A673 (cell line): ENCODE data around the gene CNNM2. TPM values are rescaled to one million over a fixed set of nuclear protein-coding genes. Genes with fewer than 3 reads are reported as not detected.

Experiments used
- BruUV-seq: library from RNA; stranded (reverse); fragments of 400-500 nt; replicated peaks from 2 replicates; lab custom pipeline; 2021; lab: Mats Ljungman, UMichigan
- CTCF ChIA-PET: fragments of 300-600 bp; sonication (Branson Sonifier 250); formaldehyde crosslinking; loops from one replicate; lab custom pipeline; 2022; ENCODE audit warnings: antibody characterized with exemption; lab: Charles Lee
- POLR2A ChIA-PET: fragments of 300-600 bp; sonication (Branson Sonifier 250); formaldehyde crosslinking; loops from one replicate; lab custom pipeline; 2022; ENCODE audit warnings: antibody characterized with exemption; ENCODE audit not compliant: low non-redundant PET; lab: Charles Lee
- DNase-seq: peaks from one replicate; pipeline ENCODE4 v3.0.0-alpha.2; 2015; ENCODE audit warnings: low spot score
- H3K27ac ChIP-seq: fragments of 200-600 bp; sonication (generic); 2 replicates; pipeline ENCODE4 v1.5.1; 2016; ENCODE audit warnings: mixed run types, low read depth, mild to moderate bottlenecking, mixed read lengths, antibody characterized with exemption, low read length; ENCODE audit not compliant: poor library complexity, severe bottlenecking
- H3K27me3 ChIP-seq: fragments of 200-600 bp; sonication (generic); replicated peaks from 2 replicates; pipeline ENCODE4 v1.6.1; 2017; ENCODE audit warnings: mixed run types, low read depth, mild to moderate bottlenecking, mixed read lengths, antibody characterized with exemption, low read length; ENCODE audit not compliant: insufficient read depth, poor library complexity
- H3K36me3 ChIP-seq: fragments of 200-600 bp; sonication (generic); 2 replicates; pipeline ENCODE4 v1.6.1; 2016; ENCODE audit warnings: mixed run types, mild to moderate bottlenecking, mixed read lengths, antibody characterized with exemption, low read length; ENCODE audit not compliant: insufficient read depth, poor library complexity, severe bottlenecking
- H3K4me1 ChIP-seq: fragments of 200-600 bp; sonication (generic); 2 replicates; pipeline ENCODE4 v1.6.1; 2017; ENCODE audit warnings: mixed run types, mild to moderate bottlenecking, mixed read lengths, antibody characterized with exemption, low read length; ENCODE audit not compliant: insufficient read depth, poor library complexity, severe bottlenecking
- H3K4me3 ChIP-seq: fragments of 200-600 bp; sonication (generic); 2 replicates; pipeline ENCODE4 v1.5.1; 2016; ENCODE audit warnings: low read depth, mixed run types, mild to moderate bottlenecking, mixed read lengths, low read length; ENCODE audit not compliant: poor library complexity, severe bottlenecking
- H3K9me3 ChIP-seq: fragments of 200-600 bp; sonication (generic); 2 replicates; pipeline ENCODE4 v1.6.1; 2016; ENCODE audit warnings: mixed run types, low read depth, mild to moderate bottlenecking, mixed read lengths, antibody characterized with exemption, low read length; ENCODE audit not compliant: poor library complexity, severe bottlenecking
- EZH2 ChIP-seq: fragments of 200-600 bp; sonication (generic); IDR thresholded peaks from 2 replicates; pipeline ENCODE4 v1.6.1; 2017; ENCODE audit warnings: borderline replicate concordance, low read depth, mild to moderate bottlenecking, mixed read lengths, antibody characterized with exemption, low read length; ENCODE audit not compliant: poor library complexity, severe bottlenecking
- intact Hi-C: fragments of 100-400 bp; cut with micrococcal nuclease; formaldehyde crosslinking; loops from one replicate; pipeline ENCODE4 v1.10.0; 2022; ENCODE audit not compliant: unreplicated experiment
- total RNA-seq: library from RNA; stranded (reverse); gene quantifications from 2 replicates; pipeline ENCODE4 v1.2.3, GENCODE V29; 2021
- TF ChIP-seq, protein P1 (sequence below): fragments of 300-800, 200-600 bp; sonication (generic); conservative IDR thresholded peaks from 2 replicates; pipeline ENCODE4 v1.5.1; 2017; ENCODE audit warnings: low read depth, mild to moderate bottlenecking, antibody characterized with exemption, low read length, moderate library complexity, mixed read lengths

The CNNM2 gene
- total RNA-seq, 1 experiment from 2014 or later, result 4.8 TPM

- Histone ChIP-seq H3K36me3 (no peaks in the 10 kb centered on the region), H3K27me3 (no peaks in the 10 kb centered on the region), H3K4me1 (no peaks in the 10 kb centered on the region), H3K27ac (no peak overlapping the region), H3K9me3 (no peaks in the 10 kb centered on the region), H3K4me3 (no peak overlapping the region)
- no peak for TF ChIP-seq EZH2
- TF ChIP-seq, protein P1, sequence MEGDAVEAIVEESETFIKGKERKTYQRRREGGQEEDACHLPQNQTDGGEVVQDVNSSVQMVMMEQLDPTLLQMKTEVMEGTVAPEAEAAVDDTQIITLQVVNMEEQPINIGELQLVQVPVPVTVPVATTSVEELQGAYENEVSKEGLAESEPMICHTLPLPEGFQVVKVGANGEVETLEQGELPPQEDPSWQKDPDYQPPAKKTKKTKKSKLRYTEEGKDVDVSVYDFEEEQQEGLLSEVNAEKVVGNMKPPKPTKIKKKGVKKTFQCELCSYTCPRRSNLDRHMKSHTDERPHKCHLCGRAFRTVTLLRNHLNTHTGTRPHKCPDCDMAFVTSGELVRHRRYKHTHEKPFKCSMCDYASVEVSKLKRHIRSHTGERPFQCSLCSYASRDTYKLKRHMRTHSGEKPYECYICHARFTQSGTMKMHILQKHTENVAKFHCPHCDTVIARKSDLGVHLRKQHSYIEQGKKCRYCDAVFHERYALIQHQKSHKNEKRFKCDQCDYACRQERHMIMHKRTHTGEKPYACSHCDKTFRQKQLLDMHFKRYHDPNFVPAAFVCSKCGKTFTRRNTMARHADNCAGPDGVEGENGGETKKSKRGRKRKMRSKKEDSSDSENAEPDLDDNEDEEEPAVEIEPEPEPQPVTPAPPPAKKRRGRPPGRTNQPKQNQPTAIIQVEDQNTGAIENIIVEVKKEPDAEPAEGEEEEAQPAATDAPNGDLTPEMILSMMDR, result no peak
- no peak for DNase-seq
- no TSS peak for BruUV-seq
- intact Hi-C loops, result no loop called here
- ChIA-PET CTCF (no interaction called here), POLR2A (no interaction called here)
These were observed 23.5 kb upstream of the CNNM2 start for GRCh38 chr10:102894466-102895213.

DNA sequence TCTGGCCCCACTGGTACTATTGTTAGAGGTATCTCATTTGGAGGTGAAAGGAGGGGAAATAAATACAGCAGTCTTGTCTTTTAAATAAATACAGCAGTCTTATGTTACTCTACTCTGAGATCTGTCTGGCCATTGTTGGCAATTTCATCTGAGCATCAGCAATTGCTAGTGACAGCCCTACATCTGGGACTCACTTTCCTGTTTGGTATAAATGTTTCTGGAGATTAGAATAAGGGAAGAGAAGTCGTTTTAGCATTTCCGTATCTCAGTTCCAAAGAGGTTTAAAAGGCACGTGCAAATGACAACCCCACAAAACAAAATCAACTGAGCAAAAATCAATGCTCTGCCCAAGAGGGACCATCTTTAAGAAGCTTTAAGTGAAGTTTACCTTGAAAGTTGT is 18.1 kb upstream of the CNNM2 start:
- Histone ChIP-seq H3K4me1 (no peaks in the 10 kb centered on the region), H3K27me3 (no peaks in the 10 kb centered on the region), H3K9me3 (no peaks in the 10 kb centered on the region), H3K4me3 (no peak overlapping the region), H3K36me3 (no peaks in the 10 kb centered on the region), H3K27ac (no peak overlapping the region)
- intact Hi-C loops, result loop anchor here (2.0 to 5.0 kb wide), 2 partner anchors 148 to 171 kb away; no protein-coding TSS in a partner anchor
- TF ChIP-seq, protein P1, result no peak
- TF ChIP-seq EZH2, result no peak
- no TSS peak for BruUV-seq
- no peak for DNase-seq
- POLR2A ChIA-PET, result no interaction called here
- CTCF ChIA-PET, result interaction anchor here (0.6 to 2.9 kb wide), 2 partner anchors 64 to 82 kb away, joined by 8 to 30 read pairs; partner anchors contain the start of gene CYP17A1

GRCh38 chr10:102904346-102904745 is 13.7 kb upstream of the CNNM2 start:
- Histone ChIP-seq H3K36me3 (no peaks in the 10 kb centered on the region), H3K4me3 (no peak overlapping the region), H3K27ac (no peak overlapping the region), H3K27me3 (no peaks in the 10 kb centered on the region), H3K9me3 (no peaks in the 10 kb centered on the region), H3K4me1 (no peaks in the 10 kb centered on the region)
- no peak for DNase-seq
- TF ChIP-seq, protein P1, result no peak
- no peak for TF ChIP-seq EZH2
- BruUV-seq, result no TSS peak
- ChIA-PET CTCF (no interaction called here), POLR2A (interaction anchor here (0.6 to 0.7 kb wide), 2 partner anchors 35 to 762 kb away, joined by 4 to 9 read pairs; partner anchors contain the start of gene AS3MT)
- intact Hi-C loops, result loop anchor here (5.0 kb wide), 1 partner anchor 152 kb away; no protein-coding TSS in a partner anchor
